Measurements from ENCODE around the gene NNMT.

NNMT gene

DNA sequence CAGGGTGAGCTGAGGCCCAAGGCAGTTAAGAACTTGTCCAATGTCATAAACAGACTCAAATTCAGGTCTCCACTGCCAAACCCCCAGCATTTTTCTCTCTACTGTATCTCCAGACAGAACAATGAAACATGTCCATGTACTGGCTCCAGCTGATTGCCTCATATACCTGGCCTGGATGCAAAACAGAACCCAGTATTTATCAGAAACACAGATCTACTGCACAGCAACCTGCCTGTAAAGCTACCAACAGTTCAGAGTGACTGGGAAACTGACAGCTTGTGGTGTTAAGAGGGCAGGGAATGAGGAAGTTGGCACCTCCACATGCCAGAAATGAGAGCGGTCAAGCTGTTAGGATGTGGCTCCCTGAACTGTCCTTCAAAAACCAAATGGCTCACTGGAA is 62.5 kb downstream of the NNMT start:
- TF ChIP-seq, protein P1, sequence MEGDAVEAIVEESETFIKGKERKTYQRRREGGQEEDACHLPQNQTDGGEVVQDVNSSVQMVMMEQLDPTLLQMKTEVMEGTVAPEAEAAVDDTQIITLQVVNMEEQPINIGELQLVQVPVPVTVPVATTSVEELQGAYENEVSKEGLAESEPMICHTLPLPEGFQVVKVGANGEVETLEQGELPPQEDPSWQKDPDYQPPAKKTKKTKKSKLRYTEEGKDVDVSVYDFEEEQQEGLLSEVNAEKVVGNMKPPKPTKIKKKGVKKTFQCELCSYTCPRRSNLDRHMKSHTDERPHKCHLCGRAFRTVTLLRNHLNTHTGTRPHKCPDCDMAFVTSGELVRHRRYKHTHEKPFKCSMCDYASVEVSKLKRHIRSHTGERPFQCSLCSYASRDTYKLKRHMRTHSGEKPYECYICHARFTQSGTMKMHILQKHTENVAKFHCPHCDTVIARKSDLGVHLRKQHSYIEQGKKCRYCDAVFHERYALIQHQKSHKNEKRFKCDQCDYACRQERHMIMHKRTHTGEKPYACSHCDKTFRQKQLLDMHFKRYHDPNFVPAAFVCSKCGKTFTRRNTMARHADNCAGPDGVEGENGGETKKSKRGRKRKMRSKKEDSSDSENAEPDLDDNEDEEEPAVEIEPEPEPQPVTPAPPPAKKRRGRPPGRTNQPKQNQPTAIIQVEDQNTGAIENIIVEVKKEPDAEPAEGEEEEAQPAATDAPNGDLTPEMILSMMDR (IDR thresholded peaks at IDR 0.05) = no peak
- no peaks in the 10 kb centered on the region for H3K9me3 ChIP-seq
- no peak overlapping the region for H3K4me3 ChIP-seq
- H3K36me3 ChIP-seq = no peaks in the 10 kb centered on the region
- no peaks in the 10 kb centered on the region for H3K4me1 ChIP-seq
- intact Hi-C loops (cut with DNase I; ENCODE audit: low total_unique reads) = no loop called here
- H3K27me3 ChIP-seq = no peaks in the 10 kb centered on the region
- H3K27ac ChIP-seq = no peak overlapping the region
- DNase-seq = no peak

DNA sequence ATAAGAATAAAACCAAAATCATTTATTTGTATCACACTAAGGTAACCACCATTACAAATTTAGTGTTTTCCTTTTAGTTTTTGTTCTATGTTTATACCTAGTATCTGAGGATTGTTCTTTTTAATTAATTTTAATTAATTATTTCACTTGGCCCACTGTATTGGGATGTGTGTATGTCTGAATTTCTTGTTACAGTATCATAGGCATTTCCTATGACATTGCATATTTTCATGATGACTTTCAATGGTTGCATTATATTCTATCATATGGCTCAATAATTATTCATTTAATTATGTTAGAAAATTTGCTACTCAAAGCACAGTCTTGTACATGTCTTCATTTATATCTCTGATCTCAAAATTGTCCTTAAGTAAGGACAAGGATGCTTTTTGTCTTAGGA is 63.1 kb downstream of the NNMT start:
- intact Hi-C loops (cut with DNase I; ENCODE audit: low total_unique reads) = no loop called here
- H3K27me3 ChIP-seq = no peaks in the 10 kb centered on the region
- no peaks in the 10 kb centered on the region for H3K4me1 ChIP-seq
- DNase-seq = no peak
- TF ChIP-seq, protein P1 (IDR thresholded peaks at IDR 0.05) = no peak
- no peak overlapping the region for H3K4me3 ChIP-seq
- H3K27ac ChIP-seq = no peak overlapping the region
- H3K9me3 ChIP-seq = no peaks in the 10 kb centered on the region
- no peaks in the 10 kb centered on the region for H3K36me3 ChIP-seq

DNA sequence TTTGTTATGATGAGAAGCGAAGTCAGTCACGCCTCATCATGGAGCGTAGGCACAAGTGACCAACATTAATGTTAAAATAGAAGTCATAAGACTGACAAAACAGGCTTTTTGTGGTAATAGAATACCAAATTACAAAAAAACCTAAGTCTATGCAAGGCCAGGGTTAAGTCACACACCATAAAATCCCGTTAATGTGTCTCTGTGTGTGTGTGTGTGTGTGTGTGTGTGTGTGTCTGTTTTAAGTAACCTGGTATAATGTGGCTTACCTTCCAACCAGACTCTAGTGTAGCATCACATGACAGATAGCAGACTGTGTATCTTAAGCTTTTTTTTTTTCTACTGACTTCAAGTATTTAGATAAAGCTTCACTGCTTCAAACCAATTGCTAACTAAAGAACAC is 66.1 kb downstream of the NNMT start:
- Histone ChIP-seq H3K27me3 (no peaks in the 10 kb centered on the region), H3K36me3 (no peaks in the 10 kb centered on the region), H3K27ac (no peak overlapping the region), H3K4me3 (no peak overlapping the region), H3K9me3 (no peaks in the 10 kb centered on the region), H3K4me1 (peaks cover 0 to 12% (median 8%) of the 10 kb centered on the region in 4 donors)
- no peak for DNase-seq
- TF ChIP-seq, protein P1 (IDR thresholded peaks at IDR 0.05) = no peak
- intact Hi-C loops (cut with DNase I; ENCODE audit: low total_unique reads) = no loop called here

DNA sequence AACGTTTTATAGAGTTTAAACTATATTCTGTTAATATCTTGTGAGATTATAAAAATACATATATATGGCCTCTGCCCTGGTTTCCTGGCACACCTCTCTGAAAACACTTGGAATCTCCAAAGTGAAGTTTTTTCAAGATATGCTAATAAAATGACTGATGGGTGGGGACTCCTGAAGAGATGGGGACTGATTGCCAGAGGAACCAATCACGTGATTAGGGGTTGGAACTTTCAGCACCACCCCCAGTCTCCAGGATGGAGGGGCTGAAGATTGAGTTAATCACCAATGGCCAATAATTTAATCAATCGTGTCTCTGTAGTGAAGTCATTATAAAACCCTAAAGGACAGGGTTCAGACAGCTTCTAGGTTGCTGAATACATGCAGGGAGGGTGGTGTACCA is 66.8 kb downstream of the NNMT start:
- Histone ChIP-seq H3K36me3 (no peaks in the 10 kb centered on the region), H3K4me1 (peaks cover 0 to 19% (median 11%) of the 10 kb centered on the region in 4 donors), H3K9me3 (no peaks in the 10 kb centered on the region), H3K27me3 (no peaks in the 10 kb centered on the region), H3K4me3 (no peak overlapping the region), H3K27ac (no peak overlapping the region)
- DNase-seq = no peak
- TF ChIP-seq, protein P1 (IDR thresholded peaks at IDR 0.05) = no peak
- intact Hi-C loops (cut with DNase I; ENCODE audit: low total_unique reads) = no loop called here
